GM12874 (cell line): Measurements from ENCODE around the gene MXRA5.

Source experiments
- TF ChIP-seq, protein P1 (sequence below): IDR thresholded peaks from 2 replicates; pipeline ENCODE4 v1.5.1; 2011; ENCODE audit warnings: low read depth, mild to moderate bottlenecking, control low read depth, low read length, moderate library complexity; ENCODE audit not compliant: insufficient read depth

The MXRA5 gene

GRCh38 chrX:3360881-3361280 is 14.4 kb upstream of the MXRA5 start:
- TF ChIP-seq, protein P1, sequence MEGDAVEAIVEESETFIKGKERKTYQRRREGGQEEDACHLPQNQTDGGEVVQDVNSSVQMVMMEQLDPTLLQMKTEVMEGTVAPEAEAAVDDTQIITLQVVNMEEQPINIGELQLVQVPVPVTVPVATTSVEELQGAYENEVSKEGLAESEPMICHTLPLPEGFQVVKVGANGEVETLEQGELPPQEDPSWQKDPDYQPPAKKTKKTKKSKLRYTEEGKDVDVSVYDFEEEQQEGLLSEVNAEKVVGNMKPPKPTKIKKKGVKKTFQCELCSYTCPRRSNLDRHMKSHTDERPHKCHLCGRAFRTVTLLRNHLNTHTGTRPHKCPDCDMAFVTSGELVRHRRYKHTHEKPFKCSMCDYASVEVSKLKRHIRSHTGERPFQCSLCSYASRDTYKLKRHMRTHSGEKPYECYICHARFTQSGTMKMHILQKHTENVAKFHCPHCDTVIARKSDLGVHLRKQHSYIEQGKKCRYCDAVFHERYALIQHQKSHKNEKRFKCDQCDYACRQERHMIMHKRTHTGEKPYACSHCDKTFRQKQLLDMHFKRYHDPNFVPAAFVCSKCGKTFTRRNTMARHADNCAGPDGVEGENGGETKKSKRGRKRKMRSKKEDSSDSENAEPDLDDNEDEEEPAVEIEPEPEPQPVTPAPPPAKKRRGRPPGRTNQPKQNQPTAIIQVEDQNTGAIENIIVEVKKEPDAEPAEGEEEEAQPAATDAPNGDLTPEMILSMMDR, result no peak

- TF ChIP-seq, protein P1, result no peak
Observed at GRCh38 chrX:3351276-3351675, 4.8 kb upstream of the MXRA5 start.

- TF ChIP-seq, protein P1, result no peak
Observed at GRCh38 chrX:3348191-3348590, 1.7 kb upstream of the MXRA5 start.

GRCh38 chrX:3345281-3346191 is 916 bp downstream of the MXRA5 start:
- TF ChIP-seq, protein P1, result no peak

- TF ChIP-seq, protein P1, result no peak
Observed at GRCh38 chrX:3340016-3340415, 6.4 kb downstream of the MXRA5 start.

DNA sequence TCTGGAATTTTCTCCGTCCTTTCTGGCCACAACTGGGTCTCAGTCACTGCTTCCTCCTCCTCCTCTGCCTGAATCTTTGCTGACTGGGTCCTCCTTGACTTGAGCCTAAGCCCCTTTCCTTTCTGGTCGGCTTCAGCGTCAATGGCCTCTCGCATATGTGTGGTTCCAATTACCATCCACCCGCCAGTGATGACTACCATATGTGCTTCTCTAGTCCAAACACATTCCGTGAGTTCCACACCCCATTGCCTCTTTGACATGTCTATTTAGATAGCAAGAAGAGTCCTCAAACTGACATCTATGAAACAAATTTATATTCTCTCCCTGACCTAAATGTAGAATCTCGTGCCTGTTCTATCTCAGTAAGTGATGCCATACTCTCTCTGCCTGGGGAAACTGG is 19.8 kb downstream of the MXRA5 start:
- TF ChIP-seq, protein P1, result no peak

DNA sequence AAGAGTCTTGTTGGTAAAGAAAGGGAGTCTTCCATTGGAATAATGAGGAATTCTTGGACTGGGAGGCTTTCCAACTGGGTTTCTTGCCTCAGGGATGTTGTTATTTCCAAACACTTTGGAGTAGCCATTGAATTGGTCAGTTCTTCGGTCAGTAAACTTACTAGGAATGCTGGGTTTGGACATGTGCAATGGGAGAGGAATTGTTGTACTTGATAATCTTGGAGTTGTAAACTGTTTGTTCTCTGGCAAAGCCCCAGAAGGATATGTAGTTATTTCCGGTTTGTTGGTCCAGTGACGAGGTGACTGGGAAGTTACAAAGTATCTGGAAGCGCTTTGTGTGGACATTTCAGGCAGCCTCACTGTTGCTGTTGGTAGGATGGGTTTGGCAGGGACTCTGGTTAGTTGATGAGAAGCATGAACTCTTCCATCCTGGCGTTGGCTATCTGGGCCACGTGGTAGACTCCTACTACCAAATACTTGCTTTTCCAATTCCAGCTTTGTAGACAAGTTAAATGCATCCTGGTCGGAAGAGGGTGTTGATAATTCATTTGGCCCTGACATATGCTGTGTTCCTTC is 25.9 kb downstream of the MXRA5 start:
- TF ChIP-seq, protein P1, result no peak
